Naive thymus-derived CD8-positive, alpha-beta T cell (primary cell): ENCODE measurements around the gene IDH3G. TPM values are rescaled to one million over a fixed set of nuclear protein-coding genes. Genes with fewer than 3 reads are reported as not detected.

Experiments
- ATAC-seq, 2 donors: fragments of 150-1000 bp; cut with Tn5 transposase in 1 of 2; sonication (Bioruptor Pico), chemical (Tn5 transposase) in 1 of 2; 1 replicate in 1 of 2; 2 replicates in 1 of 2; pipeline ENCODE4 v1.10.0; 2021; ENCODE audit warnings: mild to moderate bottlenecking in 2 of 2, moderate library complexity in 2 of 2
- POLR2A ChIA-PET: fragments of 350-600 bp; sonication (Branson Sonifier 250); formaldehyde crosslinking; loops from one replicate; lab custom pipeline; 2021; ENCODE audit warnings: antibody characterized with exemption; lab: Charles Lee
- DNase-seq, 10 donors: peaks; one replicate each; pipeline versions ENCODE4 v3.0.0 to v3.0.0-alpha.2; 2020 to 2022
- H3K27ac Mint-ChIP-seq, 10 donors: one replicate each; pipeline ENCODE4 v1.8.0; 2020 to 2022; ENCODE audit warnings: mild to moderate bottlenecking in 10 of 10, mixed read lengths in 10 of 10, moderate library complexity in 4 of 10, inconsistent platforms in 1 of 10
- H3K27me3 Mint-ChIP-seq, 5 donors: one replicate each; pipeline ENCODE4 v1.8.0; 2021 to 2022; ENCODE audit warnings: mixed read lengths in 5 of 5
- H3K36me3 Mint-ChIP-seq, 3 donors: one replicate each; pipeline ENCODE4 v1.8.0; 2020 to 2022; ENCODE audit warnings: mixed read lengths in 3 of 3, mild to moderate bottlenecking in 2 of 3, inconsistent platforms in 1 of 3
- H3K4me1 Mint-ChIP-seq, 4 donors: one replicate each; pipeline ENCODE4 v1.8.0; 2021 to 2022; ENCODE audit warnings: mixed read lengths in 4 of 4
- H3K4me3 Mint-ChIP-seq, 10 donors: one replicate each; pipeline ENCODE4 v1.8.0; 2020 to 2022; ENCODE audit warnings: mild to moderate bottlenecking in 10 of 10, mixed read lengths in 10 of 10, moderate library complexity in 6 of 10, inconsistent platforms in 1 of 10
- H3K9me3 Mint-ChIP-seq, 9 donors: one replicate each; pipeline ENCODE4 v1.8.0; 2020 to 2022; ENCODE audit warnings: mixed read lengths in 9 of 9, mild to moderate bottlenecking in 3 of 9, inconsistent platforms in 1 of 9, moderate library complexity in 1 of 9
- polyA plus RNA-seq, 3 donors: library from polyadenylated mRNA; unstranded; fragments of 300-500 nt; fragmentation: Illumina TruSeq; gene quantifications; one replicate each; pipeline ENCODE4 v1.2.3, GENCODE V29; 2021
- total RNA-seq, 8 experiments: library from RNA in 2 of 8; stranded (reverse) in 2 of 8; gene quantifications; one replicate each; pipeline ENCODE4 v1.2.3 and lab custom pipeline; 2021 to 2026

Gene IDH3G
- total and polyA plus RNA-seq, 5 experiments from 2014 or later: 47.7 to 109 (median 71.9) TPM

DNA sequence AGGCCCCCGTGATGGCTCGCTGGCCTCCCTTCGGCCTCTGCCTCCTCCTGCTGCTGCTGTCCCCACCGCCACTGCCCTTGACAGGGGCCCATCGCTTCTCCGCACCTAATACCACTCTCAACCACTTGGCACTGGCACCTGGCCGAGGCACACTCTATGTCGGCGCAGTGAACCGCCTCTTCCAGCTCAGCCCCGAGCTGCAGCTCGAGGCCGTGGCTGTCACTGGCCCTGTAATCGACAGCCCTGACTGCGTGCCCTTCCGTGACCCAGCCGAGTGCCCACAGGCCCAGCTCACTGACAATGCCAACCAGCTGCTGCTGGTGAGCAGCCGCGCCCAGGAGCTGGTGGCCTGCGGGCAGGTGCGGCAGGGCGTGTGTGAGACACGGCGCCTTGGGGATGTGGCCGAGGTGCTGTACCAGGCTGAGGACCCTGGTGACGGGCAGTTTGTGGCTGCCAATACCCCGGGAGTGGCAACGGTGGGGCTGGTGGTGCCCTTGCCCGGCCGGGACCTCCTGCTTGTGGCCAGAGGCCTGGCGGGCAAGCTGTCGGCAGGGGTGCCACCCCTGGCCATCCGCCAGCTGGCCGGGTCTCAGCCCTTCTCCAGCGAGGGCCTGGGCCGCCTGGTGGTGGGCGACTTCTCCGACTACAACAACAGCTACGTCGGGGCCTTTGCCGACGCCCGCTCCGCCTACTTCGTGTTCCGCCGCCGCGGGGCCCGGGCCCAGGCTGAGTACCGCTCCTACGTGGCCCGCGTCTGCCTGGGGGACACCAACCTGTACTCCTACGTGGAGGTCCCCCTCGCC, 27.1 kb downstream of the IDH3G start:
- ATAC-seq (no peak), DNase-seq (no peak)
- Mint-ChIP-seq H3K27ac (no peak overlapping the region), H3K4me1 (peaks cover 8 to 22% (median 17%) of the 10 kb centered on the region in 4 donors), H3K36me3 (no peaks in the 10 kb centered on the region), H3K9me3 (no peaks in the 10 kb centered on the region), H3K4me3 (peak overlapping the region in 3 of 10 donors; percentile 30 to 41 (median 36)), H3K27me3 (no peaks in the 10 kb centered on the region)
- POLR2A ChIA-PET: interaction anchor here (1.5 kb wide), 1 partner anchor 181 kb away, joined by 3 read pairs; no protein-coding TSS in a partner anchor

DNA sequence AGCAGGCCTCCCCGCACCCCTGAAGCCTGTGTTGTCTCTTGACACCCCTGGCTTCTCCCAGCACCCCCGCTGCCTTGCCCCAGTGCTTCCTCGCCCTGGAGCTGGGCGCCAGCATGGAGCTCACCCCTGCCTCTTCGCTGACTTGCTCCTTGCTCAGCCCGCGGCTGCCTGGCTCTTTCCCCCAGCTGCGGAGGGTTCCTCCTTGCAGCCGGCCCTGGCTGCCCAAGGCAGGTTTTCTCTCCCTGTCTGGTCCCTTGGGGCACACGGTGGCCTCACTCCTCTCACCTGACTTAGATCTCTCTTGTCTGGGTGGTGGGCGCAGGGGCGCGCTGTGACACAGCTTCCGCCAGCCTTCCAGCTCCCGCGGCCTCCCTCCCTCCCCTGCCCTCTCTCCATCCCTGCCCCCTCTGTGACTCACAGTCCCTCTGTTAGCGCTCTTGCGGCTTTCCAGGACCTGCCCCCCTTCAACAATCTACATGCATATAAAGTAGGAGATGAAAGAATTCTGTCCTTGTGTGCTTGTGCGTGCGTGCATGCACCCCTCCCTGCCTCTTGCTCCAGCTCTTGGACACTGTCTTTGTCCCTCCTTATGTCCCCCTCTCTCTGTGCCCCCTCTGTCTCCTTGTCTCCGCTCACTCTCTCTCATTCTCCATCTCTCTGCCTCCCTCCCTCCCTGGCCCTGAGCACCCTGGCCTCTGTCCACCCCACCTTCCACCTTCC, 27.9 kb downstream of the IDH3G start:
- peak overlapping the region in 1 of 10 donors; percentile 78 for H3K27ac Mint-ChIP-seq
- POLR2A ChIA-PET: interaction anchor here (1.5 kb wide), 1 partner anchor 182 kb away, joined by 3 read pairs; no protein-coding TSS in a partner anchor
- H3K4me1 Mint-ChIP-seq: peaks cover 8 to 22% (median 17%) of the 10 kb centered on the region in 4 donors
- peak overlapping the region in 5 of 10 donors; percentile 22 to 36 (median 30) for H3K4me3 Mint-ChIP-seq
- ATAC-seq: peak; percentile 58 to 61
- DNase-seq: peak in 3 of 10 donors; percentile 9 to 12 (median 10)
- H3K27me3 Mint-ChIP-seq: no peaks in the 10 kb centered on the region
- H3K9me3 Mint-ChIP-seq: no peaks in the 10 kb centered on the region
- no peaks in the 10 kb centered on the region for H3K36me3 Mint-ChIP-seq

DNA sequence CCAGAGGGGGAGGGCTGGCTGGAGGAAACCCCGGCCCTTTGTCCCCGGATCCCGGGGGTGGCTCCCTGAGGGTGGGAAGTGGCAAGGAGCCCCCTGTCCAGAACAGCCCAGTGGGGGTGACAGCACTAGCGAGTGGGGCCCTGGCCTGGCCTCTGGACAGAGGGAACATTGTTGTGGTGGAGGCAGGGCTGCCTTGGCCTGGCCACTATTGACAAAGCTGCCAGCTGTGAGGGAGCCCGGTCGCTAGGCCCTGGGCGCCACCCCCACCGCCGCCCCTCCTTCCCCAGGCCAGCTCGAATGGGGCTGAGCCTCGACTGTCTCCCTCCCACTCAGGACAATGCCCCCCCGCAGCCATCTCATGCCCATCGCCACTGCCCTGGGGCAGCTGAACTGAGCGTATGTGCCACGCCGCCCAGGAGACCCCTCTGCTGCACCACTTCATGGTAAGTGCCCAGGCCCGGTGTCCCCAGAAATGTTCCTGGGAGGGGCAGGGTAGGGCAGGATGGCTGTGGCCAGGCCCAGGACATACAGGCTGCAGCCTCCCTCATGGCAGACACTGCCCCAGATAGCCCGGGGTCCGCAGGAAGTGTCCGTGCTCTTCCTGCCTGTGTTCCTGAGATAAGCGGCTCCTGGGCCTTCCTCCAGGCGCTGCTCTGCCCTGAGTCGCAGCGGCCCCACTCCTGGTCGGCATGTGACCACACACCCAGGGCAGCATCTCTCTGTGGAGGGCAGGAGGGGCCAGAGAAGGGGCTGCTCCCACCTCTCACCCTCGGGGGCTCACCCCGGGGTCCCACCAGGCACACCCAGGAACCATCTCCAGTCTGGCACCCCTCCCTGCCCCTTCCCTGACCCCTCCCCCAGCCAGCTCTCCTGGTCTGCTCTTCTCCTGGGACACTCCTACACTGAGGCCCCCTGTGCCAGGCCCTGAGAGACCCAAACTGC, 28.8 kb downstream of the IDH3G start:
- no peak for DNase-seq
- no peaks in the 10 kb centered on the region for H3K27me3 Mint-ChIP-seq
- H3K36me3 Mint-ChIP-seq: no peaks in the 10 kb centered on the region
- H3K9me3 Mint-ChIP-seq: no peaks in the 10 kb centered on the region
- H3K27ac Mint-ChIP-seq: no peak overlapping the region
- no peak overlapping the region for H3K4me3 Mint-ChIP-seq
- H3K4me1 Mint-ChIP-seq: peaks cover 8 to 22% (median 17%) of the 10 kb centered on the region in 4 donors
- no peak for ATAC-seq
- POLR2A ChIA-PET: interaction anchor here (1.5 kb wide), 1 partner anchor 182 kb away, joined by 3 read pairs; no protein-coding TSS in a partner anchor

DNA sequence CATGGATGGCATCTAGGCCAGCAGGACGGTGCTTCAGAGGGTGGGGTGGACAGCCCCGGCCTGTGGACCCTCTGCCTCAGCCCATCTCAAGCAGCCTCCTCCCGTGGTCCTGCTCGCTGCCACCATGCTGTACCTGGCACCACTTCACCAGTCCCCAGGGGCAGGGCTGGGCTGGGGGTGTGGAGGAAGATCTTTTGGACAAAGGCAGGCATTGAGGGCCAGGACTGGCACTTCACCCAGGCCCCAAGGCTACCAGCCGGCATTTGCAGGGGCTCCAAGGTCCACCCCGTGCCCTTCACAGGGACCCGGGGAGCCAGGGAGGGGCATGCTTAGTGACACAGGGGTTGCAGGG, 29.4 kb downstream of the IDH3G start:
- H3K9me3 Mint-ChIP-seq: no peaks in the 10 kb centered on the region
- no peak overlapping the region for H3K27ac Mint-ChIP-seq
- peaks cover 8 to 22% (median 17%) of the 10 kb centered on the region in 4 donors for H3K4me1 Mint-ChIP-seq
- no peaks in the 10 kb centered on the region for H3K36me3 Mint-ChIP-seq
- POLR2A ChIA-PET: interaction anchor here (0.8 kb wide), 1 partner anchor 160 kb away, joined by 3 read pairs; no protein-coding TSS in a partner anchor
- ATAC-seq: no peak
- no peak for DNase-seq
- no peak overlapping the region for H3K4me3 Mint-ChIP-seq
- H3K27me3 Mint-ChIP-seq: no peaks in the 10 kb centered on the region

DNA sequence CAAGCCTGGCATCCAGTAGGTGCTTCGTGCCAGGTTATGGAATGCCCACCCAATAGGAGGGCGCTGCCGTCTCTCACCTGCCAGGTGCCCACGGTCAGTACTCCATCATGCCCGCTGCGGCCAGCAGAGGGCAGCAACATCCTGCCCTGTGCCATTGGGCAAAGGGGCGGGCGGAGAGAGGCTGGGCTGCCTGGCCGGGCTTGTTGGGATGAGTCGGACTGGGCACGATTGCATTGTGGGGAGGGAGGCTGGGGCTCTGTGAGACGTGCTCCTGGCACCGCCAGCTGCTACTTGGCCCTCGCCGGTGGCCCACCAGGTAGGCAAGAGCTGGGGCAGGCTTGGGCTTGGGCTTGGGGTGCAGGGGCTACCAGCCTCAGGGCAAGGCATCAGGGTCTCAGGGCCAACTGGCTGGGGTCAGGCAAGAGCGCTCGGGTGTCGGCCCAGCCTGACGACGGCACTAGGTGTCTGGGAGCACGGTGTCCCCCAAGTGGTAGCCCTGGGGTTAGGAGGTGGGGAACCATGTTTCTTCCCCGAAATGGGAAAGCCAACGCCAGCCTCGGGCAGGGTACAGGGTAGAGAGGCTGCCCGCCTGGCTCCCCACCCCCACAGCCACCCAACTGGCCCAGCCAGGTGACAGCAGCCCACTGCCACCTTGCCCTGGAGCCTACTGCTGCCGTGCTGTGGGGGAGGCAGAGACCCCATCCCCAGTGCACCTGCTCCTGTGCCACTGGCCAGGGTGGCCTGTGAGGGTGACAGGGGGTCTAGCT, 30.0 kb downstream of the IDH3G start, which contains the start of gene PLXNB3:
TSS of gene PLXNB3 (plus strand) at position 261 of the 767 bp plus-strand sequence. CDS start 1,287 bp downstream, outside the sequence.
- peak within 1 kb of the TSS in 2 of 10 donors; percentile 8 to 74 for H3K27ac Mint-ChIP-seq

DNA sequence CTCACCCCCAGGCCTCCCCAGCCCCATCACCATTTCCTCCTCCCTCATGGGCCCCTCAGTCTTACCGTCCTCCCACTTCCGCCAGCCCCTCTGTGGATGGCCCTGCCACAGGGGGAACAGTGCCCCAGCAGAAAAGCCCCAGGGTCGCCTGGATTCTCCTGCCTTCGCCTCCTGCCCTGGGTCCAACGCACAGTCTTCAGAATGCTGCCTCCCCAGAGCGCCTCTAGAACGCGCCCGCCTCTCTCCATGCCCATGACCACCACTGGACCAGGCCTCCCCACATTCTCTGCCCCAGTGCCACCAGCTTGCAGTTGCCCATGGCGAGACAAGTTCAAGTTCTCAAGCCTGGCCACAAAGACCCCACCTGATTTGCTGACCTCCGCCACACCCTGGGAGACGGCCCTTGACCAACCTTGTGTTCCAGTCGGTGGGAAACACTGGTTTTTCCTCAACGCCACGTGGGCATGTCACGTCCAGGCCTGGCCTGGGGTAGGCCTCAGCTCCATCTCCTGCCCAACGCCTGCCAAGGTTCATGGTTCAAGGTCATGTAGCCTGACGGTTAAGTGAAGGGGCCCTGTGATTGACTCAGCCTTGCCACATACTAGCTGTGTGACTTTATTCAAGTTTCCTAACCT, 30.8 kb downstream of the IDH3G start:
- ATAC-seq: no peak
- no peaks in the 10 kb centered on the region for H3K27me3 Mint-ChIP-seq
- H3K4me1 Mint-ChIP-seq: peaks cover 8 to 22% (median 19%) of the 10 kb centered on the region in 4 donors
- H3K36me3 Mint-ChIP-seq: no peaks in the 10 kb centered on the region
- H3K27ac Mint-ChIP-seq: no peak overlapping the region
- H3K9me3 Mint-ChIP-seq: no peaks in the 10 kb centered on the region
- POLR2A ChIA-PET: no interaction called here
- H3K4me3 Mint-ChIP-seq: peak overlapping the region in 1 of 10 donors; percentile 58
- no peak for DNase-seq

More for the DNA sequence above, 30.0 kb downstream of the IDH3G start, which contains the start of gene PLXNB3:
- peak; percentile 87 to 90 for ATAC-seq
- Mint-ChIP-seq H3K9me3 (no peaks in the 10 kb centered on the region), H3K4me1 (peaks cover 8 to 22% (median 17%) of the 10 kb centered on the region in 4 donors), H3K36me3 (no peaks in the 10 kb centered on the region), H3K27me3 (no peaks in the 10 kb centered on the region), H3K4me3 (peak within 1 kb of the TSS in 1 of 10 donors; percentile 58)
- DNase-seq: peak; percentile 54 to 84 (median 70)
- POLR2A ChIA-PET: interaction anchor here (0.8 kb wide), 1 partner anchor 161 kb away, joined by 3 read pairs; no protein-coding TSS in a partner anchor

DNA sequence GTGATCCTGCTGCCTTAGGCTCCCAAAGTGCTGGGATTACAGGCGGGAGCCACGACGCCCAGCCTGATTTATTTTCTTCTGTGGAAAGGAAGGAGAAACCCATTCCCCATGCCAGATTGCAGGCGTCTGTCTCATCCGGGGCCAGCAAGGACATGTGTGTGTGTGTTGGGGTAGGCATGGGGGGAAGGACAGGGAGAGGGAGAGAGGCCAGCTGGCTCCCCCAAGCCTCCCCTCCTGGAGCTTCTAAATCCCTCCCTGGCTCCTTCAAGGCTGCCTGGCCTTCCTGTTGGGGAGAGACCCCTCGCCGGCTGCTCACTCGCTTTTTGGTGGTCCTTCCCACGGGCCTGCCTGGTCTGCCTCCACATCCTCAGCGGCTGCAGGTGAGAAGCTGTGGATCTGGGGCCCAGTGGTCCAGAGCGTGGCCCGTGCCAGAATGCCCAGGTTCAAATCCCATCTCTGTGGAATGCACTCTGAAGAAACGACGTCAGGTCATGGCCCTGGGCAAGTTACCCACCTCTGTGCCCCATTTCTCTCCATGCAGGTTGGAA, 31.5 kb downstream of the IDH3G start:
- POLR2A ChIA-PET: no interaction called here
- no peak overlapping the region for H3K27ac Mint-ChIP-seq
- no peak overlapping the region for H3K4me3 Mint-ChIP-seq
- no peaks in the 10 kb centered on the region for H3K36me3 Mint-ChIP-seq
- H3K4me1 Mint-ChIP-seq: peaks cover 5 to 15% (median 15%) of the 10 kb centered on the region in 4 donors
- H3K9me3 Mint-ChIP-seq: no peaks in the 10 kb centered on the region
- H3K27me3 Mint-ChIP-seq: no peaks in the 10 kb centered on the region
- no peak for ATAC-seq
- DNase-seq: no peak

DNA sequence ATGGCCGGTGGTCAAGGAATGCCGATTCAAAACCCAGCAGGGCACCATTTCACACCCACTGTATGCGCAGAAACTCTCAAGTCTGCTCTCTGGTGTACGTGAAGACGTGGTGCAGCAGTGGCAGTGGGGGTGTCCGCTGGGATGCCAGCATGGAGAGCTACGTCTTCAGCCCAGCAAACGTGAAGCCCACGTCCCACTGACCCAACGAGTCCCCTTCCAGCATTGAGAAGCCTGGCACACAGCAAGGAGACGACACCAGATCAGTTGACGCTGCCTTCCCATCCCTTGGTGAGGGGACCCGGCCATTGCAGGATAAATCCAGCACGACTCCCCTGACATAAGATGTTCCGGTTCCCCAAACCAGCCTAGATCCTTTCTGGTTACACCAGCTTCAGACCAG, 32.3 kb downstream of the IDH3G start:
- Mint-ChIP-seq H3K4me1 (peaks cover 5 to 15% (median 15%) of the 10 kb centered on the region in 4 donors), H3K36me3 (no peaks in the 10 kb centered on the region), H3K27ac (no peak overlapping the region), H3K4me3 (no peak overlapping the region), H3K9me3 (no peaks in the 10 kb centered on the region), H3K27me3 (no peaks in the 10 kb centered on the region)
- POLR2A ChIA-PET: no interaction called here
- no peak for DNase-seq
- no peak for ATAC-seq

DNA sequence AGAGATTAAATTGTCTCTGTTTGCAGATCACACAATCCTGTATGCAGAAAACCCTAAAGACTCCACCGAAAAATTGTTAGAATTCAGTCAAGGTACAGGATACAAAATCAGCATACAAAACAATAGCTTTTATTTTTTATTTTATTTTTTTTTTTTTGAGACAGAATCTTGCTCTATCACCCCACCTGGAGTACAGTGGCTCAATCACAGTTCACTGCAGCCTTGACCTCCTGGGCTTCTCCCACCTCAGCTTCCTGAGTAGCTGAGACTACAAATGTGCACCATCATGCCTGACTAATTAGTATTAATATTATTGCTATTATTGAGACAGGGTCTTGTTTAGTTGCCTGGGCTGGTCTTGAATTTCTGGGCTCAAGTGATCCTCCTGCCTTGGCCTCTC, 39.0 kb downstream of the IDH3G start:
- DNase-seq (no peak), ATAC-seq (no peak)
- Mint-ChIP-seq H3K4me1 (peaks cover 0 to 5% (median 0%) of the 10 kb centered on the region in 4 donors), H3K27me3 (no peaks in the 10 kb centered on the region), H3K36me3 (no peaks in the 10 kb centered on the region), H3K9me3 (no peaks in the 10 kb centered on the region), H3K27ac (no peak overlapping the region), H3K4me3 (no peak overlapping the region)
- POLR2A ChIA-PET: interaction anchor here (0.7 to 1.1 kb wide), 2 partner anchors 17 to 193 kb away, joined by 4 to 7 read pairs; no protein-coding TSS in a partner anchor

DNA sequence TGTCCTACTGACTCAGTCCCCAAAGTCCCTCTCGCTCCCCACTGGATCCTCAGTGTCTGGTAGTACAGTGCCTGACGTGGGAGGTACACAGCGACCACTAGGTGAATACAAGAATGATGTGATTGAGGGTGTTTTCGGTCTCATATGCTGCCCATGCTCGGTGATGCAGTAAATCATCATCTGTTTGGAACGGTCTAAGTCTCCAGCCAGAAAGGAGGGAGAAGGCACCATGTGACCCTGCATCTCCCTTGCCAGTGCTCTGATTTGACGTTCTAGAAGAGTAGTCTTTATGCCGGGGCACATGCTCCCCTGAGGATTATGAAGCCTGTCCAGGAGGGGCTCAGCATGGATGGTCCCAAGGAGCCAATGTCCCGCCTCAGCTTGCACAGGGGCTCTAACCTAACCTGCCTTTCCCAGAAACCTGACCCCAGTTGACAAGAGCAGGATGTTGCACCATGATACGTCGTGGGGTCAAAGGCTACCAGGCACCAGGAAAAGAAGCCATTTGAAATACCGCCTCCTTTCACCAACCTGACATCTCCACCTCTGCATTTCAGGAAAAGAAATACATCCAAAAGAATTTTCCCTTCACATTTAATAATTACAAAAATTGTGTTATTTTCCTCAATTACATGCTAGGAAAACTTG, 43.9 kb downstream of the IDH3G start:
- peaks cover 0 to 8% (median 3%) of the 10 kb centered on the region in 5 donors for H3K27me3 Mint-ChIP-seq
- no peaks in the 10 kb centered on the region for H3K9me3 Mint-ChIP-seq
- no peak overlapping the region for H3K4me3 Mint-ChIP-seq
- POLR2A ChIA-PET: no interaction called here
- H3K27ac Mint-ChIP-seq: no peak overlapping the region
- no peak for ATAC-seq
- no peaks in the 10 kb centered on the region for H3K36me3 Mint-ChIP-seq
- DNase-seq: no peak
- H3K4me1 Mint-ChIP-seq: peaks cover 0 to 2% (median under 1%) of the 10 kb centered on the region in 4 donors
